ENCODE measurements around the gene FXYD1.
"Not testable (repeated sequence)": the region's sequence is repeated elsewhere in the genome, so short reads cannot be mapped to it uniquely, and the experiment has no call there.

The FXYD1 gene

GRCh38 chr19:35095667-35096368 lies 42.8 kb upstream of the FXYD1 start:
- no peak for TF ChIP-seq CTCF (IDR thresholded peaks at IDR 0.05; ENCODE audit: insufficient read depth, missing control alignments)
- DNase-seq (ENCODE audit: insufficient read length, low spot score) (no peak), FAIRE-seq (no peak)

- TF ChIP-seq CTCF (IDR thresholded peaks at IDR 0.05; ENCODE audit: insufficient read depth, missing control alignments): no peak
- DNase-seq (ENCODE audit: insufficient read length, low spot score) (no peak), FAIRE-seq (no peak)
Observed at GRCh38 chr19:35098413-35099049, 40.1 kb upstream of the FXYD1 start.

GRCh38 chr19:35099155-35099896 lies 39.3 kb upstream of the FXYD1 start:
- FAIRE-seq: no peak

GRCh38 chr19:35099897-35100275 lies 38.7 kb upstream of the FXYD1 start:
- no peak for TF ChIP-seq CTCF (IDR thresholded peaks at IDR 0.05; ENCODE audit: insufficient read depth, missing control alignments)
- no peak for DNase-seq (ENCODE audit: insufficient read length, low spot score)
- no peak for FAIRE-seq

More at GRCh38 chr19:35099155-35099896, 39.3 kb upstream of the FXYD1 start:
- no peak for TF ChIP-seq CTCF (IDR thresholded peaks at IDR 0.05; ENCODE audit: insufficient read depth, missing control alignments)
- DNase-seq (ENCODE audit: insufficient read length, low spot score): no peak

GRCh38 chr19:35100588-35101533 lies 37.8 kb upstream of the FXYD1 start:
- FAIRE-seq (no peak), DNase-seq (ENCODE audit: insufficient read length, low spot score) (no peak)
- TF ChIP-seq CTCF (IDR thresholded peaks at IDR 0.05; ENCODE audit: insufficient read depth, missing control alignments): no peak

- not testable (repeated sequence) for FAIRE-seq; DNase-seq (ENCODE audit: insufficient read length, low spot score)
Observed at GRCh38 chr19:35101949-35102348, 36.7 kb upstream of the FXYD1 start.

GRCh38 chr19:35103614-35104013 lies 35.0 kb upstream of the FXYD1 start:
- DNase-seq (ENCODE audit: insufficient read length, low spot score); FAIRE-seq: not testable (repeated sequence)

Measured in D721Med (cell line).